ENCODE data around the gene TNNC2. TPM values are rescaled to one million over a fixed set of nuclear protein-coding genes. Genes with fewer than 3 reads are reported as not detected.
A peak's percentile ranks its signal among the peaks of the same experiment; 100 is the strongest.

Gene TNNC2
- total and polyA plus RNA-seq, 12 donors, result 1.4 to 16.9 (median 3.9) TPM; not detected in 2

GRCh38 chr20:45827712-45828111, 600 bp upstream of the TNNC2 start:
- no peak overlapping the region for H3K4me3 ChIP-seq
- TF ChIP-seq POLR2A (IDR thresholded peaks at IDR 0.05), result no peak
- TF ChIP-seq CTCF (IDR thresholded peaks at IDR 0.05), result no peak
- DNase-seq, result no peak
- 69 to 81% (median 74%) methylated on average over 4 to 6 of the region's 6 CpGs for WGBS, 4 donors
- no peaks in the 10 kb centered on the region for H3K36me3 ChIP-seq (replicated peaks in 1 of 2)
- intact Hi-C loops (cut with DNase I), result no loop called here
- H3K27ac ChIP-seq, result peak overlapping the region in 1 of 5 donors; percentile 69
- H3K27me3 ChIP-seq, result no peaks in the 10 kb centered on the region
- peaks cover 11 to 29% of the 10 kb centered on the region in 2 donors for H3K4me1 ChIP-seq (replicated peaks in 1 of 2)
- H3K9me3 ChIP-seq (replicated peaks in 1 of 3), result no peaks in the 10 kb centered on the region

GRCh38 chr20:45826381-45827019, 612 bp downstream of the TNNC2 start:
- WGBS, 4 donors, result 46 to 63% (median 56%) methylated on average over 4 to 6 of the region's 6 CpGs
- peak in 5 of 7 donors; percentile 40 to 67 (median 64) for DNase-seq
- peak overlapping the region in 4 of 5 donors; percentile 0 to 73 (median 58) for H3K27ac ChIP-seq
- no peak for TF ChIP-seq CTCF (IDR thresholded peaks at IDR 0.05)
- no peak for TF ChIP-seq POLR2A (IDR thresholded peaks at IDR 0.05)
- H3K4me1 ChIP-seq (replicated peaks in 1 of 2), result peaks cover 9 to 29% of the 10 kb centered on the region in 2 donors
- no peaks in the 10 kb centered on the region for H3K9me3 ChIP-seq (replicated peaks in 1 of 3)
- intact Hi-C loops (cut with DNase I), result no loop called here
- no peaks in the 10 kb centered on the region for H3K36me3 ChIP-seq (replicated peaks in 1 of 2)
- H3K27me3 ChIP-seq, result no peaks in the 10 kb centered on the region
- H3K4me3 ChIP-seq, result no peak overlapping the region

DNA sequence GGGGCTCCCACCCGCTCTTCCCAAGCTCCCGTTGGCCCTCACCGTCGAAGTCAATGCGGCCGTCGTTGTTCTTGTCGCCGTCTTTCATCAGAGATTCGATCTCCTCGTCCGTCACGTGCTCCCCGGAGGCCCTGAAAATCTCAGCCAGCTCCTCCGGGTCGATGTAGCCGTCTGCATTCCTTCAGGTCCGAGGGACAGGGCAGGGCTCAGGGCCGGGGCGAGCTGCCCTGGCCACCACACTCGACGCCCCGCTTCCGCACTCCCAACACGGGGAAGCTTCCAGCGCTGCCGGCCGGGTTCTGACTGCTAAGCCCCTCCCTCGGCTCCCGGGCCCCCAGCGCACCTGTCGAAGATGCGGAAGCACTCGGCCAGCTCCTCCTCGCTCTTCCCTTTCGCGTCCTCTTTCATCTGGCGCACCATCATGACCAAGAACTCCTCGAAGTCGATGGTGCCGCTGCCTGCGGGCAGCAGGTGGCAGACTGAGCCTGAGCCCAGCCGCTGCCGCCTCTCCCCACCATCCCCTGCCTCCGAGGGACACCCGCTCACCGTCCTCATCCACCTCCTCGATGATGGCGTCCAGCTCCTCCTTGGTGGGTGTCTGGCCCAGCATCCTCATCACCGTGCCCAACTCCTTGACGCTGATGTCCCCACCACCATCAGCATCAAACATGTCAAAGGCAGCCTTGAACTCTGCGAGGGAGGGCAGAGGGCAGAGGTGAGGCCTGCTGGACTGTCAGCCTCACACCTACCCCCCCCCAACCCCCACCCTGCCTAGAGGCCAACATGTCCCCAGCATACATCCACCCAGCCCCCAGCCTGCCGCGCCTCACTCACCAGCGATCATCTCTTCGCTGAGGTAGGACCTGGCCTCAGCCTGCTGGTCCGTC, 2.9 kb downstream of the TNNC2 start:
- Histone ChIP-seq H3K27ac (no peak overlapping the region), H3K4me3 (peak overlapping the region in 1 of 4 donors; percentile 2), H3K4me1 (replicated peaks in 1 of 2) (peaks cover 9 to 29% of the 10 kb centered on the region in 2 donors), H3K9me3 (replicated peaks in 1 of 3) (no peaks in the 10 kb centered on the region), H3K36me3 (replicated peaks in 1 of 2) (no peaks in the 10 kb centered on the region), H3K27me3 (no peaks in the 10 kb centered on the region)
- 15 to 20% (median 19%) methylated on average over 16 to 57 of the region's 57 CpGs for WGBS, 4 donors
- no peak for TF ChIP-seq POLR2A (IDR thresholded peaks at IDR 0.05)
- TF ChIP-seq CTCF (IDR thresholded peaks at IDR 0.05), result peak; percentile 28 to 68 (median 57)
- intact Hi-C loops (cut with DNase I), result loop anchor here in 1 of 2 donors (5.0 kb wide), 1 partner anchor 138 kb away; no protein-coding TSS in a partner anchor
- peak; percentile 64 to 78 (median 72) for DNase-seq

DNA sequence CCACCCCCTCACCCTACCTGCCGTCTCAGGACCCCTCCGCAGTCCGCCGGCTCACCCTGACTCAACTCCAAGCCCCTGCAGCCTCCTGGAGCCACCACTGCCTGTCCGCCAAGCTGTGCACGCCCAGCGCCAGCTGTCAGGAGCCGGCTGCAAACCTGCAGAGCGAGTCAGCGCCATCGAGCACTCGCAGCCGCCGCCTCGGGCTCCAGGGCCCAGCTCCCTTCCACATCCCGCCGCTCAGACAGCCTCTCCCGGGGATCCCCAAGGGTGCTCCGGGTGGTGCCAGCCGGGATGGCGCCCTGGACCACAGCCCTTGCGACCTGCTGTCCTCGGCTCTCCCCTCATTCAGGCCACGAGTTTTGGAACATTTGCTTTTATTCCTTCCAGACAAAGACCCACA, 4.3 kb downstream of the TNNC2 start:
- Histone ChIP-seq H3K4me3 (no peak overlapping the region), H3K27me3 (no peaks in the 10 kb centered on the region), H3K27ac (no peak overlapping the region), H3K9me3 (replicated peaks in 1 of 3) (no peaks in the 10 kb centered on the region), H3K36me3 (replicated peaks in 1 of 2) (no peaks in the 10 kb centered on the region), H3K4me1 (replicated peaks in 1 of 2) (peaks cover 9 to 29% of the 10 kb centered on the region in 2 donors)
- no peak for TF ChIP-seq POLR2A (IDR thresholded peaks at IDR 0.05)
- no peak for TF ChIP-seq CTCF (IDR thresholded peaks at IDR 0.05)
- 48 to 70% (median 50%) methylated on average over 6 to 24 of the region's 24 CpGs; no CpG with 5 or more reads in 1 of the 4 donors for WGBS, 4 donors
- DNase-seq, result peak in 1 of 7 donors; percentile 27
- intact Hi-C loops (cut with DNase I), result loop anchor here in 1 of 2 donors (5.0 kb wide), 1 partner anchor 139 kb away; no protein-coding TSS in a partner anchor

Data from adrenal gland (tissue), 12 donors.